HG03521 (cell line): ENCODE results near the gene SCD5.

ENCODE experiments used
- ATAC-seq: cut with Tn5 transposase; IDR thresholded peaks from one replicate; pipeline ENCODE4 v1.9.1; 2021; ENCODE audit warnings: mild to moderate bottlenecking, moderate library complexity; ENCODE audit not compliant: unreplicated experiment

Gene SCD5

GRCh38 chr4:82797405-82798111 lies 1.0 kb downstream of the SCD5 start:
- no peak for ATAC-seq

- ATAC-seq: no peak
Observed at GRCh38 chr4:82797040-82797404, 1.6 kb downstream of the SCD5 start.

- ATAC-seq: no peak
Observed at GRCh38 chr4:82792912-82793649, 5.5 kb downstream of the SCD5 start.

DNA sequence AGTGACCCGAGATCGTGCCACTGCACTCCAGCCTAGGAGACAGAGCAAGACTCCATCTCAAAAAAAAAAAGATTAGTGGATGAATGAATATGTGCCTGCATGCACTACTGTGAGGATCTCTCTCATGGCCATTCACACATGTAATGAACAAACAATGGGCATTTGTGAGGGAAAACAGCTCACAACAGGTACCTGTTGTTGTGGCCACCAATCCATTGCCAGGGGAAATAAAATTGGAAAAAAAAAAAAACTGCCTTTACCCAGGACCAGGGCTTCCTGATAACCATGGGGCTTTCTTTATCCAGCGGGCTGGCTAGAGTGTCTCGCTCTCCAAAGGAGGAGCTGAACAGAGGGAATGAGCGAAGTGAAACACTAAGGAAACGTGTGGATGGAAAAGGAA lies 7.4 kb downstream of the SCD5 start:
- no peak for ATAC-seq

GRCh38 chr4:82790060-82790660 lies 8.4 kb downstream of the SCD5 start:
- ATAC-seq: no peak

GRCh38 chr4:82789025-82789776 lies 9.4 kb downstream of the SCD5 start:
- no peak for ATAC-seq

- ATAC-seq: no peak
Observed at GRCh38 chr4:82787342-82787741, 11.3 kb downstream of the SCD5 start.

DNA sequence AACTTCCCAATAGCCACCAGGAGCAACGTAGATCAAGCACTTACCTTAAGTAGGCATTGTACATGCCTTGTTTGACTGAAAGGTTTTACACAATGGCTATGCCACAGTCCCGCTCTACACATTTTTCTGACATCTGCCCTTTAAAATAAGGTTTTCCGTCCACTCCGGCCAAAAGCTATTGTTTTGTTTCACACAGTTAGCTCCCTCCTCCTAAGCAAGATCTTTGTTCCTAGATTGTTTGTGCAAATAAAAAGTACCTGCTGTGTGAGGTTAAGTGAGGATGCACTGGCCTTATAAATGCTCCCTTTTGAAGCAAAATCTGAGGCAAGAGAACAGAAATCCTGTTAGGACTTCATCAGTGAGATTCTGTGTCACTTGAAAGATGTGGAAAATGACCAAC lies 11.8 kb downstream of the SCD5 start:
- ATAC-seq: no peak

GRCh38 chr4:82785611-82786400 lies 12.8 kb downstream of the SCD5 start:
- no peak for ATAC-seq

- no peak for ATAC-seq
Observed at GRCh38 chr4:82784681-82785610, 13.7 kb downstream of the SCD5 start.

DNA sequence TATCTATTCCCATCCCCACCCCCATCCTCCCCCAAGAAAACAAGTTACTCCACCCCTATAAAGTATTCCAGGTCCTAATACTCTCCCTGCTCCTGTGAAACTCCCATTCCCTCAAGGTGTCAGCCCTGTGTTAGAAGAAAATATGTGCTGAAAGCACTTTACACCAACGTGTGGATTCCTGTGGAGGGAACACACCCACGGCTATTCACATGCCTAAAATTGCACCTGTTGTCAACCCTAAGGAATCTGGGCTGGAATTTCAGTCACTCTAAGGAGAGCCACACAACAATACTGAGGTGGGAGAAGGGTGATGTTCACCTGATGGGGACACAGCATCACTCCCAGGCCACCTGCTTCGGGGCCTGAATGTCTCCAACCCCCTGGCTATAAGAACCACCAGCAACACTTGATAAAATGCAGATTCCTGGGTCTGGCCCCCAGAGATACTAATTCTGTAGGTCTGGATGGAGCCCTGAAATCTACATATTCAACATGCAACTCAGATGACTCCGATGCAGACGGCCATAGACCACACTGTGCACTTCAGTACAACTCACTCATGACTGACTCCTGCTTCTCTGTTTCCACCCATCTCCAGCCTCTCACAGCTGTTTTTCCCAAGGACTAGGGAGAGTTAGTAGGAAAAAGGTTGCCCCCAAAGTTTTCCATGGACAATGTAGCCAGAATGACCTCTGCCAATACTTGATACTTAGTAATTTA lies 15.8 kb downstream of the SCD5 start:
- no peak for ATAC-seq

DNA sequence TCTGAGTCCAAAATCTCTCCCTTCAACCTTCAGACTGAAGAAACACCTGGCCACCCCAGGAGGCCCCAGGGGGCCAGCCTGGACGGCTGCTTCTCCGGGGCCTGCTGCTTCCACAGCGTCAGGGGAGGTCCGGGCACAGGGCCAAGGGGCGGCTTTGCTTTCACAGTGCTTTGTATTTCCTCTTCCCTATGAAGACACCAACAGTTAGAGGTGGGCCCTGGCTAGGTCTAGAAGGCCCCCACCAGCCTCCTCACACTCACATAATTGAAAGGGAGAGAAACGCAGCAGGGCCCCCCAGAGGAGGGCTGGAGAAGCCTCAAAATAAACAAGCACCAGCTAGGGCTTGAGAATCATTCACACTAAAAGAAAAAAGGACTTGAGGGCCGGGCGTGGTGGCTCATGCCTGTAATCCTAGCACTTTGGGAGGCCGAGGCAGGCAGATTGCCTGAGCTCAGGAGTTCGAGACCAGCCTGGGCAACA lies 17.8 kb downstream of the SCD5 start:
- no peak for ATAC-seq

DNA sequence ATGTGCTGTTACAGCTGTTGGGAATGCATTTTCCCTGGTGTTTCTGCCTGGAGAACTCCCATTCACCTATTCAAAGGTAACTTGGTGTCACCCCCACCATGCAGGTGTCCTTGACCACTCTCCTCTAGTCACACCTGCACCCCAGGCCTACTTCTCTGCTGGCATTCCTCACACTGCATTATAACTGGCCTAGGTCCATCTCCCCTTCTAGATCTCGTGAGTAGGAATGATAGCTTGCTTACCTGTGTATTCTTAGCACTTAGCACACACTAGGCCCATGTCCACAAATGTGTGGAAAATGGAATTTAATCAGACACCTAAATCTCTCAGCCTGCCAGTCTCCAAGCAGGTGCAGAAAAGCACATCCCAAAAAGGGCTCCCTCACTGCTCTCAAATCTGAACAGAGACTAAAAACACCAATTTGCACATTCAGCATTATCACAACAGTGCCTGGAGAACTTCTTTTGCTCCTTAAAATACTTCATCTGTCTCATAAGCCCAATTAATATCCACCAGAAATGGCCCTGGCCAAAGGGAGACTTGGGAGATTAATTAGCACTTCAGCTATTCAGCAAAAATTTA lies 18.3 kb downstream of the SCD5 start:
- ATAC-seq: no peak

- ATAC-seq: no peak
Observed at GRCh38 chr4:82779032-82779431, 19.6 kb downstream of the SCD5 start.

- ATAC-seq: no peak
Observed at GRCh38 chr4:82777857-82778525, 20.6 kb downstream of the SCD5 start.

DNA sequence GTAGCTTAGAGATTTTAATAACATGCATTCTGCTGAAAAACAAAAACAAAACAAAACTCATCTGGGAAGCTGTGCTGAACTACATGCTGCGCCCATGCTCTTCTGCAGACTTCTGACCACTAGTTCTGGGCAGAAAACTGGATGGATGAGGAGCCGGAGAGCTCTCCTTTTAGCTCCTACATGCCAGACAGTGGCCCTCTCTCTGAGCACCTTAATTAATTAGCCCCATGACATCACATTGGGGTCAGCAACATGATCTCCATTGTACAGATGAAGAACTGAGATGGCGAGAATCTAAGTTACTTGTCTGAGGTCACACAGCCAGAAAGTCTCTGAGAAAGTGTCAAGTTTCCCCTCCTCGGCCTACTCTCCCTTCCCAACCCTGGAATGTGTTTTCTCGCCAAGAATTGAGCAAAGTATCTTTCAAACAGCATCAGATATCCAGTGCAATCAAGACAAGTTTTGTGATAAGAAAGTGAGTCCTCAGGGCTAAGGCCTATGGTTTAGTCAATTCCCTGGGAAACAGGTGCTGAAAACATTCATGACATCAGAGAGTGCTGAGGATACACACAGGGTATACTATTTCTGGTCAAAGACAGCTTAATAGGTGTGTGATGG lies 21.6 kb downstream of the SCD5 start:
- no peak for ATAC-seq

DNA sequence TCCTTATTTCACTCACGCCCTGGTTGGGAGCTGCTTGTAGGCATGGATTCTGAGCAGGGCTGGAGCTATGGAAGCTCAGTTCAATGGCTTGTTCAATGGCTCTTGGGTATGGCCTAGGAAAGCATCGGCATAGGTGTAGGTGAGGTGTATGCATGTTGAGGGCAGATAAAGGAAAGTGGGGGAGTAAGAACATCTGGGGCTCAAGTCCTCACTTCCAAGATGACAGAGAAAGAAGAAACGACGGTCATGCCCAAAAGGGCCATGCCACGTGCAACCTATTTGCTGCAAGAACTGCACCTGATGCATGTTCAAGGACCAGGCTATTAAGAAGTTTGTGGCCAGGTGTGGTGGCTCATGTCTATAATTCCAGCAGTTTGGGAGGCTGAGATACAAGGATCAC lies 23.4 kb downstream of the SCD5 start:
- ATAC-seq: no peak
